Ovary (tissue), 9 donors: ENCODE results near the gene MLXIPL. TPM values are rescaled to one million over a fixed set of nuclear protein-coding genes. Genes with fewer than 3 reads are reported as not detected.
A peak's percentile ranks its signal among the peaks of the same experiment; 100 is the strongest.

Experiments
- DNase-seq, 5 donors: peaks; one replicate each; pipeline ENCODE4 v3.0.0-alpha.2; 2019 to 2020
- H3K27ac ChIP-seq, 2 donors: fragments of 200-600 bp; one replicate each; pipeline versions ENCODE4 v1.5.1 to v1.8.0; 2019 to 2022
- H3K27me3 ChIP-seq: fragments of 200-600 bp; one replicate; pipeline ENCODE4 v1.8.0; 2022
- H3K36me3 ChIP-seq: fragments of 200-600 bp; sonication (generic); one replicate; pipeline ENCODE4 v1.5.1; 2019
- H3K4me1 ChIP-seq: one replicate; pipeline ENCODE4 v1.8.1; 2013; ENCODE audit warnings: mild to moderate bottlenecking, moderate library complexity; ENCODE audit not compliant: insufficient read depth
- H3K4me3 ChIP-seq: fragments of 200-600 bp; sonication (generic); one replicate; pipeline ENCODE4 v1.5.1; 2017
- H3K9me3 ChIP-seq, 2 donors: fragments of 200-600 bp in 1 of 2; sonication (generic) in 1 of 2; one replicate each; pipeline versions ENCODE4 v1.5.1 to v1.8.1; 2013 to 2019; ENCODE audit warnings: mild to moderate bottlenecking in 1 of 2, moderate library complexity in 1 of 2
- EP300 ChIP-seq: sonication (generic); formaldehyde crosslinking; IDR thresholded peaks from one replicate; pipeline ENCODE4 v1.6.1; 2017; ENCODE audit warnings: antibody characterized with exemption
- POLR2A ChIP-seq: fragments of 450-650 bp; IDR thresholded peaks from one replicate; pipeline ENCODE4 v1.6.1; 2017; ENCODE audit warnings: antibody characterized with exemption, mild to moderate bottlenecking, moderate library complexity
- WGBS, 3 donors: extraction: QIAGEN DNeasy Blood & Tissue Kit in 1 of 3; methylation state at CpG; one replicate each; pipeline versions ENCODE4 v1.1.5 to v1.1.7; 2013 to 2017; 5-methylcytosine and 5-hydroxymethylcytosine counted together
- intact Hi-C, 4 donors: fragments of 100-400 bp; cut with DNase I; formaldehyde crosslinking; loops; one replicate each; pipeline versions ENCODE4 v1.11.0 to v1.15.1; 2022 to 2023
- polyA plus RNA-seq, 2 donors: library from polyadenylated mRNA; stranded (reverse); fragments of 200-250 nt in 1 of 2; fragments of 350-450 nt in 1 of 2; fragmentation: Illumina TruSeq in 1 of 2; extraction: RNeasy Lipid Tissue Mini Kit (QIAGEN cat#74804) in 1 of 2; gene quantifications; one replicate each; pipeline ENCODE4 v1.2.3, GENCODE V29; 2013 to 2014
- total RNA-seq, 7 donors: library from RNA; depleted of rRNA in 2 of 7; stranded (reverse); fragments of >200 nt in 2 of 7; fragmentation: NEBNext Ultra II Directional in 3 of 7; extraction: Animal tissue kit (Norgen Biotek cat#: 25700) in 3 of 7; gene quantifications; one replicate each; pipeline versions ENCODE4 v1.1.0 to v1.2.4, GENCODE V29; 2016 to 2023
- TF ChIP-seq, protein P1 (sequence below), 3 donors: fragments of 450-650 bp in 2 of 3; fragments of 200-600 bp in 1 of 3; IDR thresholded peaks; one replicate each; pipeline versions ENCODE4 v1.5.1 to v1.8.0; 2016 to 2022; ENCODE audit warnings: antibody characterized with exemption in 3 of 3, mild to moderate bottlenecking in 1 of 3
- donor health status: DM: no; HTN: no; CAD: no; lungs with moderate emphysema.
- donor health status: DM: no; HTN: no; CAD: no.
- donor health status: Bipolar disorder and iron deficiency.
- donor health status: DM: yes; HTN: yes; CAD: no.
- donor health status: DM: no; HTN: no; CAD: no.
- donor health status: DM: yes; HTN: yes; CAD: no.

The MLXIPL gene
- total and polyA plus RNA-seq, 9 donors = 0.27 to 49.6 (median 4.5) TPM

DNA sequence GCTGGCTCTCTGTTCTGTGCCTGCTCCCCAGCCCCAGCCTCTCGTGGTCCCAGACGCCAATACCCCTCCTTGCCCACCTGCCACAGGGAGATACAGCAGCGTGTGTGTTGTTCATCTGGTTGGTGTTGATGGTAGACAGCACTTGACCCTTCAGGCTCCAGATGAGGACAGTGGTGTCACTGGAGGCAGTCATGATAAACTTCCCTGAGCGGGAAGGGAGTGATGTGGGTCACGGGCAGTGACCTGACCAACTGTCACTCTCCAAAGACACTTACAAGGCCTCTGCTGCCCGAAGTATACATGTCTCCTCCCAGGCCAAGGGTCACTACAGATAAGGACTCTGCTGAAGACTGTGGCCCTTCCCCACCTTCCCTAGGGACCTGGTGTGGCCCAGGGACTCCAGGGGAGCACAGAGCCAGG is 51.5 kb downstream of the MLXIPL start:
- Histone ChIP-seq H3K4me1 (peaks cover 8% of the 10 kb centered on the region), H3K27ac (no peak overlapping the region), H3K4me3 (no peak overlapping the region), H3K36me3 (no peaks in the 10 kb centered on the region), H3K27me3 (no peaks in the 10 kb centered on the region), H3K9me3 (no peaks in the 10 kb centered on the region)
- TF ChIP-seq, protein P1, sequence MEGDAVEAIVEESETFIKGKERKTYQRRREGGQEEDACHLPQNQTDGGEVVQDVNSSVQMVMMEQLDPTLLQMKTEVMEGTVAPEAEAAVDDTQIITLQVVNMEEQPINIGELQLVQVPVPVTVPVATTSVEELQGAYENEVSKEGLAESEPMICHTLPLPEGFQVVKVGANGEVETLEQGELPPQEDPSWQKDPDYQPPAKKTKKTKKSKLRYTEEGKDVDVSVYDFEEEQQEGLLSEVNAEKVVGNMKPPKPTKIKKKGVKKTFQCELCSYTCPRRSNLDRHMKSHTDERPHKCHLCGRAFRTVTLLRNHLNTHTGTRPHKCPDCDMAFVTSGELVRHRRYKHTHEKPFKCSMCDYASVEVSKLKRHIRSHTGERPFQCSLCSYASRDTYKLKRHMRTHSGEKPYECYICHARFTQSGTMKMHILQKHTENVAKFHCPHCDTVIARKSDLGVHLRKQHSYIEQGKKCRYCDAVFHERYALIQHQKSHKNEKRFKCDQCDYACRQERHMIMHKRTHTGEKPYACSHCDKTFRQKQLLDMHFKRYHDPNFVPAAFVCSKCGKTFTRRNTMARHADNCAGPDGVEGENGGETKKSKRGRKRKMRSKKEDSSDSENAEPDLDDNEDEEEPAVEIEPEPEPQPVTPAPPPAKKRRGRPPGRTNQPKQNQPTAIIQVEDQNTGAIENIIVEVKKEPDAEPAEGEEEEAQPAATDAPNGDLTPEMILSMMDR (IDR thresholded peaks at IDR 0.05) = no peak
- TF ChIP-seq EP300 (no peak), POLR2A (no peak)
- intact Hi-C loops = loop anchor here in 1 of 4 donors (10.0 kb wide), 1 partner anchor 48 kb away; the partner anchor contains the start of gene BAZ1B
- DNase-seq = peak in 1 of 5 donors; percentile 25
- WGBS, 3 donors = 67 to 70% (median 70%) methylated on average over 6 of the region's 6 CpGs

DNA sequence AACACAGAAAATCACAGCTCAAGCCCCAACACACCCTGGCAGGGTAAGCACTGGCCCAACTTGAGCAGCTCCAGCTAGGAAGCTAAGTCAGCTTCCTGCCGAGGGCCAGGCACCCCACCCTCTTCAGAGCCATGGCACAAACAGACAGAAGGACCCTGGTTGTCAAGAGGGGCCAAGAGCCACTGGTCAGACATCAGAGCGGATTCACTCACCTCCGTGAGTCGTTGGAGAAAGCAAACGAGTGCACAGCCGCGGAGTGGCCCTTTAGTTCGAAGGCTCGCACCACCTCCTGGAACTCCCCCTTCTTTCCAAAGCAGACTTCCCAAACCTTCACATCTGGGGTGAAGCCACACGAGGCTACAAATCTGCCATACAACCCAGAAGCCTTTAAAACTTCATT is 53.3 kb downstream of the MLXIPL start:
- DNase-seq = no peak
- no peak for TF ChIP-seq EP300
- WGBS, 3 donors = 87 to 93% (median 87%) methylated on average over 10 of the region's 10 CpGs
- no peaks in the 10 kb centered on the region for H3K4me1 ChIP-seq
- H3K27me3 ChIP-seq = no peaks in the 10 kb centered on the region
- H3K36me3 ChIP-seq = no peaks in the 10 kb centered on the region
- H3K4me3 ChIP-seq = no peak overlapping the region
- intact Hi-C loops = loop anchor here in 1 of 4 donors (10.0 kb wide), 1 partner anchor 46 kb away; the partner anchor contains the start of gene BAZ1B
- H3K9me3 ChIP-seq = no peaks in the 10 kb centered on the region
- no peak overlapping the region for H3K27ac ChIP-seq

DNA sequence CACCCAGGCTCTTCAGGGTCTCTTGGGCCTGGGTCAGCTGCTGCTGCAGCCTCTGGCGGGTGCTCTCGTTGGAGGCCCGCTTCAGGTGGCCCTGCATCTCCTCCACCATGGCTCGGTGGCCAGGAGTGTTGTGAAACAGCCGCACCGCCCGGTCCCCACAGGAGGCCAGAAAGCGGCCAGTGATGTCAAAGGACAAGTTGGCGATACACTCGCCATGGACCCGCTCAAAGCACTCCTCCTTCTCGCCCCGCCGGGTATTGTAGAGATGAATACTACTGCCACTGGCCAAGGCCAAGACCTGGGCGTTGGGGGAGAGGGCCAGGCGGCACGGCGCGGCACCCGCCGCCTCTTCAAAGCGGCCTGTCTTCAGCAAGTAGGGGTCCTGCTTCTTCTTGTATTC is 53.8 kb downstream of the MLXIPL start:
- WGBS, 3 donors = 92 to 96% (median 93%) methylated on average over 22 of the region's 22 CpGs
- H3K4me1 ChIP-seq = no peaks in the 10 kb centered on the region
- no peaks in the 10 kb centered on the region for H3K36me3 ChIP-seq
- H3K4me3 ChIP-seq = no peak overlapping the region
- no peak overlapping the region for H3K27ac ChIP-seq
- intact Hi-C loops = loop anchor here in 1 of 4 donors (10.0 kb wide), 1 partner anchor 46 kb away; the partner anchor contains the start of gene BAZ1B
- H3K9me3 ChIP-seq = no peaks in the 10 kb centered on the region
- DNase-seq = no peak
- no peaks in the 10 kb centered on the region for H3K27me3 ChIP-seq
- TF ChIP-seq EP300 = no peak
- TF ChIP-seq POLR2A = no peak
- TF ChIP-seq, protein P1 (IDR thresholded peaks at IDR 0.05) = no peak

DNA sequence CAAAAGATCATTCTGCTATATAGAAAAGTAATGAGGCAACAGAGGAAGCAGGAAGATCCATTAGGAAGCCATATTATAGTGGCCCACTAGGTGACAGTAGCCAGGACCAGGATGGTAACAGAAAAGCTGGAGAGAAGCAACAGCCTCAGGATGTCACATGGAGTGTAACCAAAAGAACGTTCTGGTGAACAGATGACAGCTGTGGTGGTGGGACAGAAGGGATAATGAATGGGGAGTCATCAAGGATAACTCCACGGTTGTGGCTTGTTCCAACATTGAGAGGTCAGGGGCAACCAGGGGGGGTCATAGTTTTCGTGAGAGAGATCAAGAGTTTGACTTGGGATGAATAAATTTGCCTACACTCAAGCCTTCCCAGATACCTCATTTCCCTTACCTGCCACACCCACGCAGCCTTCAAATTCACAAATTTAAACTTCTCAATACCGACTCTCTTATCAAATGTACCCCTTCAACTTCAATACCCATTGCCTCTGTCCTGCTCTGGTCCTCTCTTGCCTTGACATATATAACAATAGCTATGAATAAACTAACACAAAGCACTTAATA is 55.2 kb downstream of the MLXIPL start:
- H3K27ac ChIP-seq = no peak overlapping the region
- H3K27me3 ChIP-seq = no peaks in the 10 kb centered on the region
- TF ChIP-seq POLR2A = no peak
- TF ChIP-seq, protein P1 (IDR thresholded peaks at IDR 0.05) = no peak
- no peak overlapping the region for H3K4me3 ChIP-seq
- WGBS, 3 donors = 52 to 61% (median 57%) methylated on average over 5 of the region's 5 CpGs
- H3K36me3 ChIP-seq = no peaks in the 10 kb centered on the region
- no peak for DNase-seq
- intact Hi-C loops = no loop called here
- H3K4me1 ChIP-seq = no peaks in the 10 kb centered on the region
- no peaks in the 10 kb centered on the region for H3K9me3 ChIP-seq
